Lower leg skin (tissue), 3 donors: ENCODE results near the gene ABLIM1.

ENCODE experiments used
- CTCF ChIP-seq, 3 donors: fragments of 450-650 bp; IDR thresholded peaks; one replicate each; pipeline ENCODE4 v1.5.1; 2016; ENCODE audit warnings: antibody characterized with exemption in 3 of 3, mild to moderate bottlenecking in 3 of 3, moderate library complexity in 2 of 3
- POLR2A ChIP-seq, 2 donors: fragments of 450-650 bp; IDR thresholded peaks; one replicate each; pipeline ENCODE4 v1.6.1; 2016 to 2017; ENCODE audit warnings: antibody characterized with exemption in 2 of 2, mild to moderate bottlenecking in 1 of 2, moderate library complexity in 1 of 2

DNA sequence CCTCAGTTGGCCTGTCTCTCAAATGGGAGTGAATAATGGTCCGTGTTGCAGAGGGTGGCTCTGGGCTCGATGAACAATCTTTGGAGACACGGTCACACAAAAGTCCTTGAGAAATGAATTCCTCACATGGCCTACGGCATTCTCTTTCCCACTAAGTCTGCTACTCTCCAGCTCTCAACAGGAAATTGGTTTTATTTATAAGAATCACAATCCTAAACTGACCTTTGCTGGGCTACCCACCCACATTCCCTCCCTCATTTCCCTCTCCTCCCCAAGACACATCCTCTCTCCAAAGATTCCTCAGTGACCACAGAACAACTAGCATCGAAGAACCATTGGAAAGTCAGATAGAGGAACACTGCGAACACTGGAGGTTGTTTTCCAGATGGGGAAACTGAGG lies 258.5 kb downstream of the ABLIM1 start:
- TF ChIP-seq POLR2A (IDR thresholded peaks at IDR 0.05) (no peak), CTCF (IDR thresholded peaks at IDR 0.05) (no peak)
